HuH-7.5 (cell line): ENCODE data around the gene MTMR10.
A peak's percentile ranks its signal among the peaks of the same experiment; 100 is the strongest.

Experiments
- DNase-seq: peaks from one replicate; pipeline ENCODE4 v3.0.0; 2011; ENCODE audit warnings: low spot score

The MTMR10 gene

GRCh38 chr15:30921106-30921505 is 70.3 kb downstream of the MTMR10 start:
- DNase-seq: no peak

GRCh38 chr15:30919877-30920550 is 71.4 kb downstream of the MTMR10 start:
- no peak for DNase-seq

GRCh38 chr15:30918366-30918765 is 73.1 kb downstream of the MTMR10 start:
- no peak for DNase-seq

- no peak for DNase-seq
Measured at GRCh38 chr15:30917675-30918074, 73.8 kb downstream of the MTMR10 start.

GRCh38 chr15:30917013-30917412 is 74.4 kb downstream of the MTMR10 start:
- no peak for DNase-seq

- DNase-seq: no peak
Measured at GRCh38 chr15:30913761-30914160, 77.7 kb downstream of the MTMR10 start.

- DNase-seq: no peak
Measured at GRCh38 chr15:30906366-30906765, 85.1 kb downstream of the MTMR10 start.

- DNase-seq: no peak
Measured at GRCh38 chr15:30905821-30906220, 85.6 kb downstream of the MTMR10 start.

GRCh38 chr15:30904812-30905211 is 86.6 kb downstream of the MTMR10 start:
- no peak for DNase-seq

GRCh38 chr15:30903497-30904187 is 87.8 kb downstream of the MTMR10 start, which contains the start of gene FAN1:
TSS of gene FAN1 (plus strand) at chr15:30903915. CDS start at chr15:30904664, 749 bp downstream.
- DNase-seq: peak; percentile 76

GRCh38 chr15:30901889-30902288 is 89.5 kb downstream of the MTMR10 start:
- no peak for DNase-seq

- DNase-seq: no peak
Measured at GRCh38 chr15:30896211-30896606, 95.2 kb downstream of the MTMR10 start.

- DNase-seq: no peak
Measured at GRCh38 chr15:30895461-30896210, 95.8 kb downstream of the MTMR10 start.

GRCh38 chr15:30889196-30889595 is 102.2 kb downstream of the MTMR10 start:
- no peak for DNase-seq
